ENCODE results near the gene SPINT2. TPM values are rescaled to one million over a fixed set of nuclear protein-coding genes. Genes with fewer than 3 reads are reported as not detected.
A peak's percentile ranks its signal among the peaks of the same experiment; 100 is the strongest.
"Not testable (repeated sequence)": the region's sequence is repeated elsewhere in the genome, so short reads cannot be mapped to it uniquely, and the experiment has no call there.

The SPINT2 gene
- total RNA-seq, 6 experiments from 2014 or later = 0.76 to 4.1 (median 0.98) TPM

- no peak for DNase-seq
- H3K27ac Mint-ChIP-seq = no peak overlapping the region
- H3K4me1 Mint-ChIP-seq (ENCODE audit: low read depth) = peaks cover 15% of the 10 kb centered on the region
- peak overlapping the region; percentile 54 for H3K4me3 Mint-ChIP-seq
- no peak for TF ChIP-seq CTCF (IDR thresholded peaks at IDR 0.05)
- no peaks in the 10 kb centered on the region for H3K9me3 Mint-ChIP-seq
- peaks cover 8% of the 10 kb centered on the region for H3K27me3 Mint-ChIP-seq (ENCODE audit: insufficient read depth)
- H3K36me3 Mint-ChIP-seq (ENCODE audit: low read depth) = no peaks in the 10 kb centered on the region
Observed at GRCh38 chr19:38227287-38228004, 36.9 kb upstream of the SPINT2 start.

- Mint-ChIP-seq H3K9me3 (no peaks in the 10 kb centered on the region), H3K36me3 (ENCODE audit: low read depth) (no peaks in the 10 kb centered on the region), H3K4me3 (peak overlapping the region; percentile 54), H3K4me1 (ENCODE audit: low read depth) (peaks cover 11% of the 10 kb centered on the region), H3K27me3 (ENCODE audit: insufficient read depth) (peaks cover 8% of the 10 kb centered on the region), H3K27ac (no peak overlapping the region)
- DNase-seq = no peak
- no peak for TF ChIP-seq CTCF (IDR thresholded peaks at IDR 0.05)
Observed at GRCh38 chr19:38228005-38228377, 36.4 kb upstream of the SPINT2 start.

- H3K27me3 Mint-ChIP-seq (ENCODE audit: insufficient read depth) = peaks cover 8% of the 10 kb centered on the region
- no peaks in the 10 kb centered on the region for H3K36me3 Mint-ChIP-seq (ENCODE audit: low read depth)
- H3K4me3 Mint-ChIP-seq = peak overlapping the region; percentile 88
- TF ChIP-seq CTCF (IDR thresholded peaks at IDR 0.05) = no peak
- H3K9me3 Mint-ChIP-seq = no peaks in the 10 kb centered on the region
- DNase-seq = no peak
- no peak overlapping the region; the same call in 1 of the 2 replicates for H3K27ac Mint-ChIP-seq
- peaks cover 5% of the 10 kb centered on the region; the same call in 1 of the 2 replicates for H3K4me1 Mint-ChIP-seq (ENCODE audit: low read depth)
Observed at GRCh38 chr19:38228491-38229439, 35.6 kb upstream of the SPINT2 start.

GRCh38 chr19:38229585-38230073 is 34.7 kb upstream of the SPINT2 start:
- Mint-ChIP-seq H3K4me1 (ENCODE audit: low read depth) (no peaks in the 10 kb centered on the region), H3K27ac (no peak overlapping the region), H3K36me3 (ENCODE audit: low read depth) (no peaks in the 10 kb centered on the region), H3K27me3 (ENCODE audit: insufficient read depth) (peaks cover 10% of the 10 kb centered on the region), H3K9me3 (no peaks in the 10 kb centered on the region), H3K4me3 (peak overlapping the region; percentile 50; the same call in 1 of the 2 replicates)
- DNase-seq = peak; percentile 78
- peak; percentile 34 for TF ChIP-seq CTCF (IDR thresholded peaks at IDR 0.05)

- H3K4me1 Mint-ChIP-seq (ENCODE audit: low read depth); DNase-seq; H3K27ac Mint-ChIP-seq; H3K9me3 Mint-ChIP-seq; H3K4me3 Mint-ChIP-seq; H3K36me3 Mint-ChIP-seq (ENCODE audit: low read depth): not testable (repeated sequence)
- H3K27me3 Mint-ChIP-seq (ENCODE audit: insufficient read depth) = peaks cover 16% of the 10 kb centered on the region
Observed at GRCh38 chr19:38230506-38231133, 33.8 kb upstream of the SPINT2 start.
